ENCODE data around the gene NPTN. TPM values are rescaled to one million over a fixed set of nuclear protein-coding genes. Genes with fewer than 3 reads are reported as not detected.

NPTN gene
- polyA plus RNA-seq, 1 experiment = 195 TPM

GRCh38 chr15:73527598-73527997 lies 105.6 kb downstream of the NPTN start:
- TF ChIP-seq, protein P1, sequence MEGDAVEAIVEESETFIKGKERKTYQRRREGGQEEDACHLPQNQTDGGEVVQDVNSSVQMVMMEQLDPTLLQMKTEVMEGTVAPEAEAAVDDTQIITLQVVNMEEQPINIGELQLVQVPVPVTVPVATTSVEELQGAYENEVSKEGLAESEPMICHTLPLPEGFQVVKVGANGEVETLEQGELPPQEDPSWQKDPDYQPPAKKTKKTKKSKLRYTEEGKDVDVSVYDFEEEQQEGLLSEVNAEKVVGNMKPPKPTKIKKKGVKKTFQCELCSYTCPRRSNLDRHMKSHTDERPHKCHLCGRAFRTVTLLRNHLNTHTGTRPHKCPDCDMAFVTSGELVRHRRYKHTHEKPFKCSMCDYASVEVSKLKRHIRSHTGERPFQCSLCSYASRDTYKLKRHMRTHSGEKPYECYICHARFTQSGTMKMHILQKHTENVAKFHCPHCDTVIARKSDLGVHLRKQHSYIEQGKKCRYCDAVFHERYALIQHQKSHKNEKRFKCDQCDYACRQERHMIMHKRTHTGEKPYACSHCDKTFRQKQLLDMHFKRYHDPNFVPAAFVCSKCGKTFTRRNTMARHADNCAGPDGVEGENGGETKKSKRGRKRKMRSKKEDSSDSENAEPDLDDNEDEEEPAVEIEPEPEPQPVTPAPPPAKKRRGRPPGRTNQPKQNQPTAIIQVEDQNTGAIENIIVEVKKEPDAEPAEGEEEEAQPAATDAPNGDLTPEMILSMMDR (IDR thresholded peaks at IDR 0.05; ENCODE audit: low read depth, low read length) = no peak
- ChIA-PET POLR2A (interaction anchor here (0.6 kb wide), 1 partner anchor 158 kb away, joined by 4 read pairs; no protein-coding TSS in a partner anchor), CTCF (interaction anchor here (0.7 kb wide), 1 partner anchor 109 kb away, joined by 3 read pairs; no protein-coding TSS in a partner anchor)
- DNase-seq (ENCODE audit: low read depth, low spot score) = no peak
- Histone ChIP-seq H3K27me3 (ENCODE audit: control insufficient read depth, insufficient read depth, low read length) (no peaks in the 10 kb centered on the region), H3K9me3 (ENCODE audit: control insufficient read depth, insufficient read depth, low read length) (no peaks in the 10 kb centered on the region), H3K27ac (ENCODE audit: low read depth, low read length) (no peak overlapping the region), H3K4me3 (ENCODE audit: low read depth, low read length) (no peak overlapping the region)

- Histone ChIP-seq H3K27ac (ENCODE audit: low read depth, low read length) (no peak overlapping the region), H3K27me3 (ENCODE audit: control insufficient read depth, insufficient read depth, low read length) (no peaks in the 10 kb centered on the region), H3K4me3 (ENCODE audit: low read depth, low read length) (no peak overlapping the region), H3K9me3 (ENCODE audit: control insufficient read depth, insufficient read depth, low read length) (no peaks in the 10 kb centered on the region)
- CTCF ChIA-PET = interaction anchor here (1.1 kb wide), 2 partner anchors 36 to 153 kb away, joined by 3 to 4 read pairs; no protein-coding TSS in a partner anchor
- POLR2A ChIA-PET = no interaction called here
- TF ChIP-seq, protein P1 (IDR thresholded peaks at IDR 0.05; ENCODE audit: low read depth, low read length) = no peak
- DNase-seq (ENCODE audit: low read depth, low spot score) = no peak
Observed at GRCh38 chr15:73524919-73525318, 108.3 kb downstream of the NPTN start.

DNA sequence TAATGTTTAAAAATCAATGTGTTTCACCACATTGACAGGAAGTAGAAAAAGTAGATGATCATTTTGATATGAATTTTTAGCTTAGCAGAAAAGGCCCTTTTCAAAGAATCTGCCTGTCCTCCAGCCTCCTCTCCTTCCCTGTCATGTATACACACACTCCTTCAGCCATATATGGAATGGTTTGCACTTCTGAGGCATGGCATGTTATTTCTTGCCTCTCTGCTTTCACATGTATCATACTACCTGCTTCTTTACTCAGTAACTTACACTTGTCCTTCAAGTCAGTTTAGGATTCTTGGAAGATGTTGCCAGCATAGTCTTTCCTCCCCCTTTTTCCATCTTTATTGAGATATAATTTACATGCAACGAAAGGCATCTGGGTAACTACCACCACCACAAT lies 111.2 kb downstream of the NPTN start:
- Histone ChIP-seq H3K9me3 (ENCODE audit: control insufficient read depth, insufficient read depth, low read length) (no peaks in the 10 kb centered on the region), H3K27ac (ENCODE audit: low read depth, low read length) (no peak overlapping the region), H3K4me3 (ENCODE audit: low read depth, low read length) (no peak overlapping the region), H3K27me3 (ENCODE audit: control insufficient read depth, insufficient read depth, low read length) (peaks cover 2% of the 10 kb centered on the region)
- DNase-seq (ENCODE audit: low read depth, low spot score) = no peak
- CTCF ChIA-PET = no interaction called here
- POLR2A ChIA-PET = no interaction called here
- TF ChIP-seq, protein P1 (IDR thresholded peaks at IDR 0.05; ENCODE audit: low read depth, low read length) = no peak

DNA sequence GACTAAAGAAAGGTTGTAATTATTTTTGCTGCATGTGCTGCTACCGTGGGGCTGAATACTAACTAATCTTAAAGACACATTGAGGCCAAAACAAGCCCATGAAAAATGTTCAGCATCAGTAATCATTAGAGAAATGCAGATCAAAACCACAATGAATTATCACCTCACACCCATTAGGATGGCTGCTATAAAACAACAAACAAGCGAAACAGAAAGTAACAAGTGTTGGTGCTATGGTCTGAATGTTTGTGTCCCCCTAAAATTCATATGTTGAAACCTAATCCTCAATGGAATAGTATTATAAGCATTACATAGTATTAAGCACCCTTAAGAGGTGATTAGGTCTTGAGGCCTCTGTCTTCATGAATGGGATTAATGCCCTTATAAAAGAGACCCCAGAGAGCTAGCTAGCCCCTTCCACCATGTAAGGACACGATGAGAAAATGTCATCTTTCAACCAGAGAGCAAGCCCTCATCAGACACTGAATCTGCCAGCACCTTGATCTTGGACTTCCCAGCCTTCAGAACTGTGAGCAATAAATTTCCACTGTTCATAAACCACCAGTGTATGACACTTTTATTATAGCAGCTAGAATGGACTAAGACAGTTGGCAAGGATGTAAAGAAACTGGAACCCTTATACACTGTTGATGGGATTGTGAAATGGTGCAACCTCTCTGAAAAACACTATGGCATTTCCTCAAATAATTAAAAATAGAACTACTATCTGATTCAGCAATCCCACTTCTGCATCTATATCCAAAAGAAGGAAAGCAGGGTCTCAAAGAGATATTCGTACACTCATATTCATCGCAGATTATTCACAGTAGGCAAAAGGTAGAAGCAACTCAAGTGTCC lies 114.1 kb downstream of the NPTN start:
- no peak for DNase-seq (ENCODE audit: low read depth, low spot score)
- no peaks in the 10 kb centered on the region for H3K9me3 ChIP-seq (ENCODE audit: control insufficient read depth, insufficient read depth, low read length)
- CTCF ChIA-PET = no interaction called here
- no peak overlapping the region for H3K4me3 ChIP-seq (ENCODE audit: low read depth, low read length)
- POLR2A ChIA-PET = no interaction called here
- peaks cover 9% of the 10 kb centered on the region for H3K27me3 ChIP-seq (ENCODE audit: control insufficient read depth, insufficient read depth, low read length)
- TF ChIP-seq, protein P1 (IDR thresholded peaks at IDR 0.05; ENCODE audit: low read depth, low read length) = no peak
- H3K27ac ChIP-seq (ENCODE audit: low read depth, low read length) = no peak overlapping the region

DNA sequence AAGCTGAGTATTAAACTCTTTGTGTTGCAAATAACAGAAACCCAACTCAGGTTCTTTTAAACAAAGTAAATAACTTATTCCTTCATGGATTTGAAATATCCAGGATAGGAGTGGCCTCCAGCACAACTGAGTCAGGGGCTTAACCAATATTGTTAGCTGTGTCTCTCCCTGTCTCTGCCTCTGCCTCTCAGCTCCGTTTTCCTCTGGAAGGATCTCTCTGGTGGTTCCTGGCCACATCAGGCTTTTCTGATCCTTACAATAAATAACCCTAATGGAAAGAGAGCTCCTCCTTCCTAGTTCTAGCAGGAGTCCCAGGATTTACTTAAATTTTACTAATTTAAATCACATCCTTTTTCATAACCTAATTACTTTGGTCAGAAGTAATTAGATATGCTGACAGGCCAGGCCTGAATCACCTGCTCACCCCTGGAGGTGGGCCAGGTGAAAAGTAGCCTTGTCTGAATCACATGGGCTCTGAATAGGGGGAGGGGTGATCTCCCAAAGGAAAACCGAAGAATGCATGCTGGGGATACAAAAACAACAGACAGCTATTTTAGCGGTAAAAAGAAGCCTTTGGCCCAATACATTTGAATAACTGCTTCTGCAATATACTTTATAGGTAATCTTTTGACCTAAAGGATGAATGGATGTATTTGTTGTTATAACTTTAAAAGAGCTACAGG lies 114.9 kb downstream of the NPTN start:
- H3K4me3 ChIP-seq (ENCODE audit: low read depth, low read length) = no peak overlapping the region
- ChIA-PET POLR2A (no interaction called here), CTCF (interaction anchor here (0.6 kb wide), 1 partner anchor 18 kb away, joined by 5 read pairs; no protein-coding TSS in a partner anchor)
- no peaks in the 10 kb centered on the region for H3K9me3 ChIP-seq (ENCODE audit: control insufficient read depth, insufficient read depth, low read length)
- TF ChIP-seq, protein P1 (IDR thresholded peaks at IDR 0.05; ENCODE audit: low read depth, low read length) = no peak
- no peak for DNase-seq (ENCODE audit: low read depth, low spot score)
- peaks cover 9% of the 10 kb centered on the region for H3K27me3 ChIP-seq (ENCODE audit: control insufficient read depth, insufficient read depth, low read length)
- H3K27ac ChIP-seq (ENCODE audit: low read depth, low read length) = no peak overlapping the region

Measured in AG04450 (cell line).